ENCODE data around the gene EEF1B2.
"Not testable (repeated sequence)": the region's sequence is repeated elsewhere in the genome, so short reads cannot be mapped to it uniquely, and the experiment has no call there.

EEF1B2 gene

DNA sequence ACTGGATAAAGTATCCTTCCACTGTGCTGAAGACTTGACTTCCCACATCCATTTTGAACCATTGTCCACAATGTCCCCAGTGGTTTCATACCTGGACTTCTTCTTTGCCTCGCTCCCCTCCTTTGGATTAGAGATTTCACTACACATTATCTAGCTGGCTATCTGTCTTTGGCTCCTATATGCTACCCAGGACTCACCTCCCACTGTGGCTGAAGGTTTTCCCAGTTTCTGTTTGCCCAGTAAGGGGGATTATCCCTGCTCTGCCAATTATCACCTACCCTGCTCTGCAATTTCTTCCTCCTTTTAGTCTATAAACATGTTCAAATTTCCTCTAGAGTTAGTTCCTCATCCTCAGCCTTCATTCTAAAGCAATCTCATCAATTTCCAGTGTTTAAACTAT lies 9.5 kb upstream of the EEF1B2 start:
- TF ChIP-seq, protein P1, sequence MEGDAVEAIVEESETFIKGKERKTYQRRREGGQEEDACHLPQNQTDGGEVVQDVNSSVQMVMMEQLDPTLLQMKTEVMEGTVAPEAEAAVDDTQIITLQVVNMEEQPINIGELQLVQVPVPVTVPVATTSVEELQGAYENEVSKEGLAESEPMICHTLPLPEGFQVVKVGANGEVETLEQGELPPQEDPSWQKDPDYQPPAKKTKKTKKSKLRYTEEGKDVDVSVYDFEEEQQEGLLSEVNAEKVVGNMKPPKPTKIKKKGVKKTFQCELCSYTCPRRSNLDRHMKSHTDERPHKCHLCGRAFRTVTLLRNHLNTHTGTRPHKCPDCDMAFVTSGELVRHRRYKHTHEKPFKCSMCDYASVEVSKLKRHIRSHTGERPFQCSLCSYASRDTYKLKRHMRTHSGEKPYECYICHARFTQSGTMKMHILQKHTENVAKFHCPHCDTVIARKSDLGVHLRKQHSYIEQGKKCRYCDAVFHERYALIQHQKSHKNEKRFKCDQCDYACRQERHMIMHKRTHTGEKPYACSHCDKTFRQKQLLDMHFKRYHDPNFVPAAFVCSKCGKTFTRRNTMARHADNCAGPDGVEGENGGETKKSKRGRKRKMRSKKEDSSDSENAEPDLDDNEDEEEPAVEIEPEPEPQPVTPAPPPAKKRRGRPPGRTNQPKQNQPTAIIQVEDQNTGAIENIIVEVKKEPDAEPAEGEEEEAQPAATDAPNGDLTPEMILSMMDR (IDR thresholded peaks at IDR 0.05; ENCODE audit: unreplicated experiment in 3 of 3): no peak

DNA sequence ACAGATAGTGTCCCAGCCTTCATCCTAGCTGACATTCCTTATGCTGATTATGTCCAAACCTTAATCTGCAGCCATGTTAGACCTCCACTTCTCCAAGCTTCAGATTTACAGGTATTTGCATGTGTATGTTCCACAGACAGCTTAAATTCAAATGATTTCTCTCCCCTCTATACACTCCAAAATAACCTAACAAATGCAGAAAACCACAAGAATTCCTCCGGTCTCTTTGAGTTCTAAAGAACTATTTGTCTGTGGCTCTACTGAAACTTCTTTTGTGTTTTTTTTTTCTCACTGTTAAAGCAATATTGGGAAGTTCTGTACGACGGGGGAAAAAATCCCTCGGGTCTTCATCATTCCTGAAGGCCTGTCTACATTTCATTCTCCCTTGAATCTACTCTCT lies 9.1 kb upstream of the EEF1B2 start:
- H3K27me3 Mint-ChIP-seq (ENCODE audit: low read depth): no peaks in the 10 kb centered on the region
- H3K9me3 Mint-ChIP-seq: no peaks in the 10 kb centered on the region
- peaks cover 48% of the 10 kb centered on the region for H3K36me3 Mint-ChIP-seq (ENCODE audit: low read depth)
- H3K27ac Mint-ChIP-seq: no peak overlapping the region
- H3K4me1 Mint-ChIP-seq: no peaks in the 10 kb centered on the region
- TF ChIP-seq, protein P1 (IDR thresholded peaks at IDR 0.05; ENCODE audit: unreplicated experiment in 3 of 3): no peak
- no peak overlapping the region for H3K4me3 Mint-ChIP-seq

More for the DNA sequence above, 9.5 kb upstream of the EEF1B2 start:
- Mint-ChIP-seq H3K27me3 (ENCODE audit: low read depth) (no peaks in the 10 kb centered on the region), H3K9me3 (no peaks in the 10 kb centered on the region), H3K36me3 (ENCODE audit: low read depth) (peaks cover 53% of the 10 kb centered on the region), H3K4me1 (no peaks in the 10 kb centered on the region), H3K4me3 (no peak overlapping the region), H3K27ac (no peak overlapping the region)

DNA sequence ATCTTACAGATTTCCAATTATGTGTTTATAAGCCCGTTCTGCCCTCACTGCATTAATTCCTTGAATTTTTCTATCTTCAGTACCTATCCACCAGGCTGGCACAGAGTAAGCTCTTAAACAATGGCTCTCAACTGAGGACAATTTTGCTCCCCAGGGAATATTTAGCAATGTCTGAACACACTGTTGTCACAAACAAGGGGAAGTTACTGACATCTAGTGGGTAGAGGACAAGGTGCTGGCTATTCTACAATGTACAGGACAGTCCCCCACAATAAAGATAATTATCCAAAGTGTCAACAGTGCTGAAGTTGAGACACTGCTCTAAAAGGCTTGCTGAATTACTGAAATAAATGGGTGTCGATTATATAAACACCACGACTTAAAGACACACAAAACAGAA lies 5.5 kb upstream of the EEF1B2 start:
- no peak overlapping the region for H3K4me3 Mint-ChIP-seq
- H3K27me3 Mint-ChIP-seq (ENCODE audit: low read depth): peaks cover 2% of the 10 kb centered on the region
- TF ChIP-seq, protein P1 (IDR thresholded peaks at IDR 0.05; ENCODE audit: unreplicated experiment in 3 of 3): no peak
- H3K4me1 Mint-ChIP-seq: peaks cover 8% of the 10 kb centered on the region
- no peak overlapping the region for H3K27ac Mint-ChIP-seq
- H3K36me3 Mint-ChIP-seq (ENCODE audit: low read depth): peaks cover 34% of the 10 kb centered on the region
- no peaks in the 10 kb centered on the region for H3K9me3 Mint-ChIP-seq

DNA sequence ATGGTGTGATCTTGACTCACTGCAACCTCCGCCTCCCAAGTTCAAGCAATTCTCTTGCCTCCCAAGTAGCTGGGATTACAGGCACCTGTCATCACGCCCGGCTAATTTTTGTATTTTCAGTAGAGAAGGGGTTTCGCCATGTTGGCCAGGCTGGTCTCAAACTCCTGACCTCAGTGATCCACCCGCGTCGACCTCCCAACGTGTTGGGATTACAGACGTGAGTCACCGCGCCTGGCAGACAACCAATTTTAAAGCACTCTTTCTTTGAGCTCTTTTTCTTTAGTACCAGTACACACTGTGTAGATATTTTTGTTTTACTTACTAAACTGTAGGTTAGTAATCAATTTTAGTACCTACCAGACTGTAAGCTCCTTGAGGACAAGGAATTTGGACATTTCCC lies 2.7 kb upstream of the EEF1B2 start:
- Mint-ChIP-seq H3K4me3 (peak overlapping the region; percentile 41 to 99 (median 99)), H3K36me3 (ENCODE audit: low read depth) (peaks cover 32% of the 10 kb centered on the region), H3K4me1 (peaks cover 30% of the 10 kb centered on the region)
- H3K27ac Mint-ChIP-seq; H3K27me3 Mint-ChIP-seq (ENCODE audit: low read depth); H3K9me3 Mint-ChIP-seq: not testable (repeated sequence)

DNA sequence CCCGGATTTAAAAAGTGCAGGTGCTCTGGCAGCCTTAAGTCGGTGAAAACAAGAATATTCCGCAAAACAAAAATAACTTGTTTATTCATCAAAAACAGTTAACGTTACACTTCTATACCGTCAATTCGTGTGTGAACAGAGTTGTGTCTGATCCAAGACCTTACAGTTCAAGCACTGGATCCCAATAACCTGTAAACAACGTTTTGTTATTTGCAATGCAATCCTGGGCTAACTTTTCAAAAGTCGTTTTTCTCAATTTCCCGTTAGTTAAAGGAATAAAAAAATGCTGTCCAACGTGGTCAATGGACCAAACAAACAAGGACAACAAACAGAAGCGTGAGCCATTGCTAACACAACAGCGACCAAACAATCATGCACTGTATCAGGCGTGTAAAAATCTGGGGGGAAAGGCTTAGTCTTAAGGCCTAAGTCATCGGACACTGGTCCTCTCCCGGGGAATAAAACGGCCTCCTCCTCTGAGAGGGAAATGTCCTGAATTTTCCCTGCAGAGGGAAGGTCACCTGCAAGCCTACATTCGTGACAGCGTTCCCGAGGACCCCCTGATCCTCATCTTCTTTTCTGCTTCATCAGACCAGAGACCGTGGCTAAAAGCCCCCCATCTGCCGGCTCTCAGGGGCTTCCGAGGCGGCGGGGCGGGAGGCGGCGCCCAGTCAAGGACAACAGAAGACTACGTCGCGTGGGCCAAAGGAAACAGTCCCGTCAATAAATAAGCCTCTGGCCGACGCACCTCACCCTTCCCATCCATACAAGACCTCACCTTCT lies 941 bp upstream of the EEF1B2 start:
- H3K36me3 Mint-ChIP-seq (ENCODE audit: low read depth): peaks cover 48% of the 10 kb centered on the region
- peak overlapping the region; percentile 94 to 99 (median 99) for H3K4me3 Mint-ChIP-seq
- H3K9me3 Mint-ChIP-seq: no peaks in the 10 kb centered on the region
- H3K4me1 Mint-ChIP-seq: peaks cover 37% of the 10 kb centered on the region
- TF ChIP-seq, protein P1 (IDR thresholded peaks at IDR 0.05; ENCODE audit: unreplicated experiment in 3 of 3): no peak
- H3K27me3 Mint-ChIP-seq (ENCODE audit: low read depth): peaks cover 3% of the 10 kb centered on the region
- H3K27ac Mint-ChIP-seq: peak overlapping the region; percentile 99 to 100 (median 100)

DNA sequence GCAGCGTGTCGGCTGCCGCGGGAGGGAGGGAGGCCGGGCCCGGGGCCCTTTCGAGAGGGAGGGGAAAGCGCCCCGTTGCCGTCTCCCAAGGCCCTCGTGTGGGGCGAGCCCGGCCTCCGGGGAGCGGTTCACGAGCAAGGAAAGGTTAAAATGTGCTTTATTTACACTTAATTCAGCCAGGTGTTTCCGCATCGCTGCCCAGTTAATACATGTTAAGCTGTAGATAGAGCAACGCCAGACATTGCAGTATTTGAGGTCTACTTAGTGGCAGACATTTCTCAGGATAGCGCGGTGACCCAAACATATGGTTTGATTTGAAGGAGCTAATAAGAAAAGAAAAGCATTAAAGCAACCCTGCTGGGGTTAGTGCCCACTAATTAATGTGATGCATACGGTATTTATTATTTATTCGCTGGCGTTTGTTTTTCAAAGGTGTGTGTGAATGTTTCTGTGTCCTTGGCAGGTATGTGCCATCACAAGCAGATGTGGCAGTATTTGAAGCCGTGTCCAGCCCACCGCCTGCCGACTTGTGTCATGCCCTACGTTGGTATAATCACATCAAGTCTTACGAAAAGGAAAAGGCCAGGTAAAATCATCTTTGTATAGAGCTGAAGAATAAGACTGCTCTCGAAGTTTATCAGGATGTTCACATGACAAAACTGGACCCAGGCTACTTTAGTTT lies 571 bp downstream of the EEF1B2 start:
- Mint-ChIP-seq H3K4me3 (peak overlapping the region; percentile 94 to 99 (median 99)), H3K27me3 (ENCODE audit: low read depth) (peaks cover 3% of the 10 kb centered on the region), H3K36me3 (ENCODE audit: low read depth) (peaks cover 53% of the 10 kb centered on the region)

More for the DNA sequence above, 571 bp downstream of the EEF1B2 start:
- Mint-ChIP-seq H3K9me3 (no peaks in the 10 kb centered on the region), H3K4me1 (peaks cover 37% of the 10 kb centered on the region), H3K27ac (peak overlapping the region; percentile 99 to 100 (median 100))
- TF ChIP-seq, protein P1 (IDR thresholded peaks at IDR 0.05; ENCODE audit: unreplicated experiment in 3 of 3): no peak

Measured in nephron (organoid).